22Rv1 (cell line): ENCODE measurements around the gene DMD.

ENCODE experiments used
- CTCF ChIP-seq: fragments of 450-650 bp; IDR thresholded peaks from 2 replicates; pipeline ENCODE4 v1.5.1; 2017; ENCODE audit warnings: mild to moderate bottlenecking
- ZFX ChIP-seq: fragments of 450-650 bp; IDR thresholded peaks from 2 replicates; pipeline ENCODE4 v1.6.1; 2017; ENCODE audit warnings: antibody characterized with exemption, borderline replicate concordance

DNA sequence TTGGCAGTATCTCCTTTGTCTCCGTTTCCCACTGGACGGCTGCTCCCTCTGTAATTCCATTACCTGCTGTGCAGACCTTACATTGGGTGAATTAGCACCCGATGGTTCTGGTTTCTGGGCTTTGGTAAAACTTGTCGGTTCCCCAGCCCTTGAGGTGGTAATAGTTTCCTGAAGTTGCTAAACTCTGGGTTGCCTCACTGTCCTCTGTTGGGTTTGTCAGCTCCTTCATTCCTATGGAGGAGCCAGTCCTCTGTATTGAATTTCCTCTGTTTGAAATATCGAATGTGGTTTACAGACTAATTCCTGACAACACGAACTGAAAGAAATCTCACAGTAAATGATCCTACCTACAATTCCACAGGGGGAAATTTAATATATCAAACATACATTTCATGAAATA lies 1548.2 kb downstream of the DMD start:
- TF ChIP-seq CTCF (no peak), ZFX (no peak)
